ENCODE data around the gene RFPL1.
"Not testable (repeated sequence)": the region's sequence is repeated elsewhere in the genome, so short reads cannot be mapped to it uniquely, and the experiment has no call there.

RFPL1 gene

GRCh38 chr22:29479417-29480261, 41.3 kb downstream of the RFPL1 start, which contains the start of gene NEFH:
NEFH (plus strand) TSS chr22:29480218; CDS start chr22:29480263, 45 bp downstream.
- no peak for DNase-seq

DNA sequence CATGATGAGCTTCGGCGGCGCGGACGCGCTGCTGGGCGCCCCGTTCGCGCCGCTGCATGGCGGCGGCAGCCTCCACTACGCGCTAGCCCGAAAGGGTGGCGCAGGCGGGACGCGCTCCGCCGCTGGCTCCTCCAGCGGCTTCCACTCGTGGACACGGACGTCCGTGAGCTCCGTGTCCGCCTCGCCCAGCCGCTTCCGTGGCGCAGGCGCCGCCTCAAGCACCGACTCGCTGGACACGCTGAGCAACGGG, 41.8 kb downstream of the RFPL1 start:
- DNase-seq, result no peak

GRCh38 chr22:29480512-29481264, 42.3 kb downstream of the RFPL1 start:
- DNase-seq, result no peak

DNA sequence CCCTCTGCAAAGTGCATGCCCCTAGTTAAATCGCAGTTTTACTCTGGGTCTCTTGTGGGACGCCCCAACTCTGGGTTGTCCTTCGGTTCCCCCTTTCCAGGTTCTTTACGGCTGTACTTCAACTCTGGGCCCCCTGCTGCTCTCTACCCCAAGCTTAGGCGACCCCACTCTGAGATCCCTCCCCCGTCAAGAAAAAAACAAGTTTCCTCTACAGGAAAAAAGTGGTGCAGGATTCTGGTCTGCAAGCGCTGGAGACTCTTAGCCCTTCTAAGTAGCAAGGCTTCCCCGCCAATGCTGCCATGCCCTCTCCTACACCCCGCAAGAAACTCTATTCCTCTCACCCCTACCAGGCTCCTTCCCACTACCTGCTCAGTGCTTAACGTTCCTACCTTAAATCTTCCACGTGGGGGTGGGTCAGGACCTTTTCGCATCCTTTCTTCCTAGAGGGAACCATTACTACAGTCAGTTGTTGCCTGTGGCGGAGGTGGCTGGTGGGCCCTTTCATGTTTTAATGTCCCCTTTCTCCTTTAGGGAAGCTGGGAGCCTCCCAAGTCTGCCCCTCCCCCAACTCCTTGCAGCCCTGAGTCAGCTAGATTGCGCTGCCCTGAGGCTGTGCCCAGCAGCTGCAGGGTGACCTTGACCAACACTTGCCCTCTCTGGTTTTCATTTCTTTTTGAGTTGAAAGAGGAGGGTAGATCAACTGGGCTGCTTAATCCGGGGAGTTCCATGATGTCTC, 43.0 kb downstream of the RFPL1 start:
- no peak for DNase-seq

- no peak for DNase-seq
Observed at GRCh38 chr22:29482253-29482652, 43.9 kb downstream of the RFPL1 start.

GRCh38 chr22:29482726-29483125, 44.3 kb downstream of the RFPL1 start:
- no peak for DNase-seq

DNA sequence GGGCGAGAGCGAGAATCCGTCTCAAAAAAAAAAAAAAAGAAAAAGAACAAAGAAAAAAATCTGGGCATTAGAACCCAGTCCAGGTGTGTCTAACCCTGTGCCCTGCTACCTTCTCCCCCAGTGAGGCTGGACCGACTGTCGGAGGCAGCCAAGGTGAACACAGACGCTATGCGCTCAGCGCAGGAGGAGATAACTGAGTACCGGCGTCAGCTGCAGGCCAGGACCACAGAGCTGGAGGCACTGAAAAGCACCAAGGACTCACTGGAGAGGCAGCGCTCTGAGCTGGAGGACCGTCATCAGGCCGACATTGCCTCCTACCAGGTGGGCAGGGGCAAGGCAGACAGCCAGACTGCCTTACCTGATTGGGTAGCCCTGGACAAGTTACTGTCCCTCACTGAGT, 44.9 kb downstream of the RFPL1 start:
- DNase-seq, result no peak

- DNase-seq, result no peak
Observed at GRCh38 chr22:29484642-29485041, 46.3 kb downstream of the RFPL1 start.

GRCh38 chr22:29485448-29485847, 47.1 kb downstream of the RFPL1 start:
- no peak for DNase-seq

- DNase-seq, result no peak
Observed at GRCh38 chr22:29487426-29487986, 49.1 kb downstream of the RFPL1 start.

DNA sequence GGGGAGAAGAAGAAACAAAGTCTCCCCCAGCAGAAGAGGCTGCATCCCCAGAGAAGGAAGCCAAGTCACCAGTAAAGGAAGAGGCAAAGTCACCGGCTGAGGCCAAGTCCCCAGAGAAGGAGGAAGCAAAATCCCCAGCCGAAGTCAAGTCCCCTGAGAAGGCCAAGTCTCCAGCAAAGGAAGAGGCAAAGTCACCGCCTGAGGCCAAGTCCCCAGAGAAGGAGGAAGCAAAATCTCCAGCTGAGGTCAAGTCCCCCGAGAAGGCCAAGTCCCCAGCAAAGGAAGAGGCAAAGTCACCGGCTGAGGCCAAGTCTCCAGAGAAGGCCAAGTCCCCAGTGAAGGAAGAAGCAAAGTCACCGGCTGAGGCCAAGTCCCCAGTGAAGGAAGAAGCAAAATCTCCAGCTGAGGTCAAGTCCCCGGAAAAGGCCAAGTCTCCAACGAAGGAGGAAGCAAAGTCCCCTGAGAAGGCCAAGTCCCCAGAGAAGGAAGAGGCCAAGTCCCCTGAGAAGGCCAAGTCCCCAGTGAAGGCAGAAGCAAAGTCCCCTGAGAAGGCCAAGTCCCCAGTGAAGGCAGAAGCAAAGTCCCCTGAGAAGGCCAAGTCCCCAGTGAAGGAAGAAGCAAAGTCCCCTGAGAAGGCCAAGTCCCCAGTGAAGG, 50.9 kb downstream of the RFPL1 start:
- DNase-seq, result not testable (repeated sequence)

GRCh38 chr22:29491012-29491411, 52.6 kb downstream of the RFPL1 start:
- no peak for DNase-seq
